ENCODE results near the gene ABCA13.

ABCA13 gene

GRCh38 chr7:48671656-48672055, 500.4 kb downstream of the ABCA13 start:
- no peaks in the 10 kb centered on the region for H3K9me3 ChIP-seq (ENCODE audit: control insufficient read depth, low read length)
- H3K4me3 ChIP-seq (ENCODE audit: low read depth, low read length): no peak overlapping the region
- no peak for TF ChIP-seq CTCF (IDR thresholded peaks at IDR 0.05)

GRCh38 chr7:48681006-48681405, 509.7 kb downstream of the ABCA13 start:
- H3K27ac ChIP-seq: no peak overlapping the region
- H3K4me3 ChIP-seq (ENCODE audit: low read depth, low read length): no peak overlapping the region
- TF ChIP-seq CTCF (IDR thresholded peaks at IDR 0.05): no peak
- no peak overlapping the region for H2AFZ ChIP-seq
- H3K27me3 ChIP-seq (ENCODE audit: control insufficient read depth, insufficient read depth, low read length): no peaks in the 10 kb centered on the region
- no peak overlapping the region for H3K4me2 ChIP-seq (ENCODE audit: low read length)
- H3K79me2 ChIP-seq: no peaks in the 10 kb centered on the region
- no peaks in the 10 kb centered on the region for H3K36me3 ChIP-seq (ENCODE audit: control insufficient read depth, insufficient read depth, low read length)
- no peaks in the 10 kb centered on the region for H3K9me3 ChIP-seq (ENCODE audit: control insufficient read depth, low read length)
- no peak overlapping the region for H3K9ac ChIP-seq
- no peaks in the 10 kb centered on the region for H3K4me1 ChIP-seq

More at GRCh38 chr7:48671656-48672055, 500.4 kb downstream of the ABCA13 start:
- H3K36me3 ChIP-seq (ENCODE audit: control insufficient read depth, insufficient read depth, low read length): no peaks in the 10 kb centered on the region
- H3K4me1 ChIP-seq: no peaks in the 10 kb centered on the region
- no peak overlapping the region for H3K9ac ChIP-seq
- H3K79me2 ChIP-seq: no peaks in the 10 kb centered on the region
- H3K4me2 ChIP-seq (ENCODE audit: low read length): no peak overlapping the region
- no peak overlapping the region for H3K27ac ChIP-seq
- no peak overlapping the region for H2AFZ ChIP-seq
- H3K27me3 ChIP-seq (ENCODE audit: control insufficient read depth, insufficient read depth, low read length): no peaks in the 10 kb centered on the region

GRCh38 chr7:48691788-48692187, 520.5 kb downstream of the ABCA13 start:
- Histone ChIP-seq H3K4me1 (no peaks in the 10 kb centered on the region), H3K79me2 (no peaks in the 10 kb centered on the region), H2AFZ (no peak overlapping the region)

More at GRCh38 chr7:48691788-48692187, 520.5 kb downstream of the ABCA13 start:
- Histone ChIP-seq H3K4me3 (ENCODE audit: low read depth, low read length) (no peak overlapping the region), H3K27me3 (ENCODE audit: control insufficient read depth, insufficient read depth, low read length) (no peaks in the 10 kb centered on the region), H3K27ac (no peak overlapping the region), H3K36me3 (ENCODE audit: control insufficient read depth, insufficient read depth, low read length) (no peaks in the 10 kb centered on the region), H3K9ac (no peak overlapping the region), H3K4me2 (ENCODE audit: low read length) (no peak overlapping the region), H3K9me3 (ENCODE audit: control insufficient read depth, low read length) (no peaks in the 10 kb centered on the region)
- no peak for TF ChIP-seq CTCF (IDR thresholded peaks at IDR 0.05)

Data from parathyroid adenoma (tissue), 2 donors.